Measurements from ENCODE around the gene PACRG.

DNA sequence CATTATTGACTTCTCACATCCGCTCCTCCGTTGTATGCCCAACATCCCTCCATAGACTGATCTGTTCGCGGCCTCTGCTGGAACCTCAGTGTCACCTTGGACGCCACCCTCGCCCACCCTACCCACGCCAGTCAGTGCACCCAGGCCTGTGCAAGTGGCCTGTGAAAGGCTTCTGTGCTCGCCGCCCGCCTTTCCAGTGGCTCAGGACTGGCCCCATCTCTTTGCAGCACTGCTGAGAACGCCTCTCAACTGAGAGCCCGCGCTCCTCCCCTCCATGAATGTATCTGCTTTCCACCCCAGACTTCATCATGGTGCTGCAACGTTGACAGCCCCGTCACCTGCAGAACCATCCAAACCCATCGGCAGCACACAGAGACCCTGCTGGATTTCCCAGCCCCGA is 459.4 kb downstream of the PACRG start:
- TF ChIP-seq, protein P1, sequence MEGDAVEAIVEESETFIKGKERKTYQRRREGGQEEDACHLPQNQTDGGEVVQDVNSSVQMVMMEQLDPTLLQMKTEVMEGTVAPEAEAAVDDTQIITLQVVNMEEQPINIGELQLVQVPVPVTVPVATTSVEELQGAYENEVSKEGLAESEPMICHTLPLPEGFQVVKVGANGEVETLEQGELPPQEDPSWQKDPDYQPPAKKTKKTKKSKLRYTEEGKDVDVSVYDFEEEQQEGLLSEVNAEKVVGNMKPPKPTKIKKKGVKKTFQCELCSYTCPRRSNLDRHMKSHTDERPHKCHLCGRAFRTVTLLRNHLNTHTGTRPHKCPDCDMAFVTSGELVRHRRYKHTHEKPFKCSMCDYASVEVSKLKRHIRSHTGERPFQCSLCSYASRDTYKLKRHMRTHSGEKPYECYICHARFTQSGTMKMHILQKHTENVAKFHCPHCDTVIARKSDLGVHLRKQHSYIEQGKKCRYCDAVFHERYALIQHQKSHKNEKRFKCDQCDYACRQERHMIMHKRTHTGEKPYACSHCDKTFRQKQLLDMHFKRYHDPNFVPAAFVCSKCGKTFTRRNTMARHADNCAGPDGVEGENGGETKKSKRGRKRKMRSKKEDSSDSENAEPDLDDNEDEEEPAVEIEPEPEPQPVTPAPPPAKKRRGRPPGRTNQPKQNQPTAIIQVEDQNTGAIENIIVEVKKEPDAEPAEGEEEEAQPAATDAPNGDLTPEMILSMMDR (IDR thresholded peaks at IDR 0.05 in 4 of 5, conservative IDR thresholded peaks at IDR 0.05 in 1 of 5): no peak
- TF ChIP-seq POLR2A (IDR thresholded peaks at IDR 0.05): no peak

Data from gastrocnemius medialis (tissue), 4 donors.